Measurements from ENCODE around the gene F2R.

F2R gene

GRCh38 chr5:76690704-76691466 is 25.0 kb upstream of the F2R start:
- no peak for DNase-seq

- DNase-seq, result no peak
Observed at GRCh38 chr5:76691467-76692273, 24.3 kb upstream of the F2R start.

GRCh38 chr5:76692274-76692540 is 23.7 kb upstream of the F2R start:
- no peak for DNase-seq

- no peak for DNase-seq
Observed at GRCh38 chr5:76692651-76693050, 23.3 kb upstream of the F2R start.

GRCh38 chr5:76693141-76693540 is 22.8 kb upstream of the F2R start:
- DNase-seq, result no peak

GRCh38 chr5:76694317-76694716 is 21.6 kb upstream of the F2R start:
- DNase-seq, result no peak

GRCh38 chr5:76695346-76695745 is 20.6 kb upstream of the F2R start:
- DNase-seq, result no peak

GRCh38 chr5:76696251-76696650 is 19.7 kb upstream of the F2R start:
- no peak for DNase-seq

GRCh38 chr5:76697670-76698069 is 18.3 kb upstream of the F2R start:
- DNase-seq, result no peak

GRCh38 chr5:76700571-76700970 is 15.4 kb upstream of the F2R start:
- no peak for DNase-seq

- no peak for DNase-seq
Observed at GRCh38 chr5:76701298-76701697, 14.6 kb upstream of the F2R start.

- no peak for DNase-seq
Observed at GRCh38 chr5:76703707-76704106, 12.2 kb upstream of the F2R start.

- DNase-seq, result no peak
Observed at GRCh38 chr5:76704131-76704663, 11.7 kb upstream of the F2R start.

GRCh38 chr5:76705574-76705973 is 10.4 kb upstream of the F2R start:
- DNase-seq, result no peak

- DNase-seq, result no peak
Observed at GRCh38 chr5:76709762-76710161, 6.2 kb upstream of the F2R start.

GRCh38 chr5:76710991-76711390 is 4.9 kb upstream of the F2R start:
- DNase-seq, result no peak

GRCh38 chr5:76714751-76715485 is 1.0 kb upstream of the F2R start:
- no peak for DNase-seq

GRCh38 chr5:76715486-76715735 is 515 bp upstream of the F2R start:
- DNase-seq, result no peak

- DNase-seq, result no peak
Observed at GRCh38 chr5:76716456-76717157, 681 bp downstream of the F2R start.

GRCh38 chr5:76717222-76718083 is 1.5 kb downstream of the F2R start:
- no peak for DNase-seq

GRCh38 chr5:76718381-76718832 is 2.5 kb downstream of the F2R start:
- DNase-seq, result no peak

- no peak for DNase-seq
Observed at GRCh38 chr5:76718880-76719279, 3.0 kb downstream of the F2R start.

Data from NCI-H1694 (cell line).